Mucosa of gallbladder (tissue), 1 donor: ENCODE measurements around the gene SATB2. TPM values are rescaled to one million over a fixed set of nuclear protein-coding genes. Genes with fewer than 3 reads are reported as not detected.

Experiments used
- DNase-seq: peaks from one replicate; pipeline ENCODE4 v3.0.0-alpha.2; 2020; ENCODE audit warnings: low spot score
- total RNA-seq: library from RNA; stranded (reverse); gene quantifications from one replicate; pipeline ENCODE4 v1.2.1, GENCODE V29; 2021
- donor health status: DM: no; HTN: no; CAD: no.

The SATB2 gene
- total RNA-seq, 1 donor from 2014 or later, result 6.4 TPM

DNA sequence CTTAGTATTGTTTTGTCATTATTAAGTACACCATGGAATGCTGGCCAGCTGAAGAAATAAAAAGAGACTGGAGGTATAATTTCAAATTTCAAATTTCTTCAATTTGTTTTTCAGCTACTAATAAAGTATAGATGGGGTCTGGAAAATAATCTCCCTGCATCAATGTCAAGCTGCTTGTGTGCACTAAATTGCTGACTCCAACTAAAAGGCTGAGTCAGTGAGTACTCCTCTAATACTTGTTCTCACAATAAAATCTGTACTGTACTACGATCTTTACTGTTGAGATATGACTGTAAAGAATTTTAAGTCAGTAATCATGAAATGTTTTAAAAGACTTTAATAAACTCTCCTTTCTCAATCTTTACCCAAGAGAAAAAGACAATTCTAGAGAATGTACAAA is 131.9 kb downstream of the SATB2 start:
- DNase-seq, result no peak

DNA sequence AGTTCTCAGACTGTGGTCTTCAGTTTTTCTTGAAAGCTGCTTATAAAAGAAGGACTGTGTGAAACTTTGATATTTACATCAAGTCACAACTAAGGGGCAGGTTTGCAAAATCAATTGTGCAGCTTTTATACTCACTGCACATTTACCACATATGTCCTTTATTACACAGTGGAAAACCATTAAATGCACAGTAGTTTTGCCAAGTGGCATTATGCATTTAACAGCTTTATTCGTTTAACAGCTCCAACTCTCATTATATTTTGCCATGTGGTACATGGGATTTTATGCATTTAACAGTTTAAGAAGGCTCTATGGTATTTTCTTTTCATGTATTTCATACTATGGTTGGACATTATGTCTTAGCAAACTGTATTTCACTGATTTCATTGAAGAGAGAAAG is 135.6 kb downstream of the SATB2 start:
- DNase-seq, result no peak

DNA sequence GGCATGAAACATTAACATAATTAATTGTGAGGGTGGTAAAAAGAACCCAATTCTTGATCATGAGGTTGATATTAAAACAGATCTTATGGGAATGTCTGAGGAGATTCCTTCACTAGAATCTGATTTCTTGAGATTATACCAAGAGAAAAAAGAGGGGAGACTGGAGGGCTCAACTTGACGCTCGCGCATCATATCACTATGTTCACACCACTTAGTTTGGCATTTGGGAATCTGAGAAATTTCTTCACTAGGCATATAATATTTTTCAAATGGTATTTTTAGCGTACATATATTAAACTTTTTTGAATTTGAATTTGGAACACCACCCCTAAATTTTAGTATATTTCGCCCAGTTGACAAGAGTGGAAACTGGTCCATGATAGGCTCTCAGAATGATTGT is 140.1 kb downstream of the SATB2 start:
- no peak for DNase-seq

DNA sequence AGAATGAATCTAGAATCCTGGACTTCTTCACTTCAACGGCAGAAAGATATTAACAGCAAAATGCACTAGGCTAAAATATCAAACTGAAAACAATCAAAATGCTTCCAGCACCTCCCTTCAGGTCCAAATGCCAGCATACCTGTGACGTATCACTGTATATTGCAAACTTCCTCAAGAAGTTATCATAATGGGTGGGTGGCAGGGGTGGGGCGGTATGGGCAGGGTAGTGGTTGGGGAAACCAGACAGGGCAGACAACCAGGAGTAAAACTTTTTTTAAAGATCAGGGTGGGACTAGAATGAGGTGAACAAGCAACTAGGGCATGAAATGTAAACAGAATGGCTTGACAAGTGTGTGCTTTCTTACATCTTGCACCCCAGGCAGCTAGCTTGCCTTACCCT is 140.9 kb downstream of the SATB2 start:
- no peak for DNase-seq

DNA sequence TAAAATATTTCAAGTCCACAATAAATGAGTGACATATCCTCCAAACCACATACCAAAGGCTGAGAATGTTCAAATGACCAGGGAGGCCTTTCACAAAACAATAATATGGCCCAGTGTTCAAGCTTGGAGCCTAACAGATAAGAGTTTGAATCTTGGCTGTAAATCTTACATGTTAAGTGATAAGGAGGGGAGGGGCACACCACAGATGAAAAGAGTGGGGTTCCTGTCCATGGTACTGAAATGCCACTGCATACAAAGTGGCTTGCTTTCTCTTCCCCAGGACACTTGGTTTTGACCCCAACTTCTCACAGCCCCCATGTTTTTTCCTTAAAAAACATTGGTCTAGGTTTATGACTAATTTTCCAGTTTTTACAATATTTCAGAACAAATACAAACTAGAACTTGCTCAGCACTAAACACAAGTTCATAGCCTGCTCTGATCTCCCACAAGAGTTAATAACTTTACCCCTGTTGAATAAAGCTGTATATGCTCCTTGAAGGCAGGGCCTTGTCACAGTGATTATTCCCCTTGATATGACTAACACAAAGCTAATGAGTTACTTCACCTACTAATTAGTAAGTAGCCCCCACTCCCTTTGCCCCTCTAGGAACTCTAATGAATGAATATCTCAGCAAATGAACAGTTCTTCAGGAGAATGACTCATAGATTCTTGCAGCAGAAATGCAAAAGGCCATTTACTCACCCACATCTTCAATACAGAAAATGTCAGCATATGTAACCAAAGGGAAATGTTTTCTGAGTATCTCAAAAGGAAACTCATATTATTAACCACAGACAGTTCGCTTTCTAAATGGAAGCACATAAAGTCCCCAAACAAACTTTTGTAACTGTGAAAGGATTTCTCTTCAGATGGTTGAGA is 142.2 kb downstream of the SATB2 start:
- DNase-seq, result no peak

DNA sequence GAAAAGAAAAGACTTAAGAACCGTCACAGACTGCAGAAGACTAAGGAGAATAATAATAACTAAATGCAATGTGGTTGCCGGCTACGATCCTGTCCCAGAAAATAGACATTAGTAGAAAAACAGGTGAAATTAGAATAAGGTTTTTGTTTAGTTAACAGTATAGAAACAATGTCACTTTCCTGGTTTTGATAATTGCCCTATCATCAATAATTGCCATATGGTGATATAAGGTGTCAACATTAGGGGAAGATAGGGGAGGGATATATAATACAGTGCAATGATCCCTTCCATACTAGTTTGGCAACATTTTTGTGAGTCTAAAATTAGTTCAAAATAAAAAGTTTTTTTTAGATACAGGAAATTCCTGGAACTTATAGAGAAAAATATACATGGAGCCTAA is 144.8 kb downstream of the SATB2 start:
- no peak for DNase-seq

DNA sequence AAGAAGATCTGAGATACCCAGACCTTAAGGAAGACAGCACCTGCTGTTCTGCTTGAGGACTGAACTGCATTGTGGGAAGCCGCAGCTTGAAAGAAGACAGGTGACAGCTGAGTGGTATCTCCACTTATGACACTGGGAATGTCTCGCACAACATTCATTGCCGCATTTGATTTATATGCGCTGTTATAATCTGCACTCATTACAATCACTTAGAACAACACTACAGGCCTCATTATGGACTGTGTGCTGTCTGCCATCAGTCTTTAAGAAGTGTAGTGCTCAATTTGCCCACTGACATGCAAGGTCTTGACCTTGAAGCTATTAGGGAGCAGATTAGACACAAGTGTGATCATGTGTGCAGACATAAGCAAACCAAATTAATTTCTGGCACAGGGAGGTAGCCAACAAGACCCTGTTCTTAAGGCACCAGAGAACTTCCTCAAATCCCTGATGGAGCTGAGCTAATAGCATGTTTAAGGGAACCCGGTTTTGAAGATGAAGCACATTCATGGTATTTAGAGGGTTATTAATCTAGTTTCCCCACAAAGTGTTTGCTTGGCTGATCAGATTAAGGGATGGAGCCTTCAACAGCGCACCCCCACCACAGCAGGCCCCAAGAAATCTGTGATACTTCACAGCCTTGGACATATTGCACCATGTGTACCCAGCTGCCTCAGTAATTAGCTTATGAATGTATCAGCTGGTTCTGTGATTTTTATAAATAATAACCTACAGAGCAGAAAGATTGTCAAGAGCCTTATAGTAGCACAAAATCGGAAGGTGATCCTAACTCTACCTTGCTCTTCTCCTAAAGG is 146.8 kb downstream of the SATB2 start:
- no peak for DNase-seq

DNA sequence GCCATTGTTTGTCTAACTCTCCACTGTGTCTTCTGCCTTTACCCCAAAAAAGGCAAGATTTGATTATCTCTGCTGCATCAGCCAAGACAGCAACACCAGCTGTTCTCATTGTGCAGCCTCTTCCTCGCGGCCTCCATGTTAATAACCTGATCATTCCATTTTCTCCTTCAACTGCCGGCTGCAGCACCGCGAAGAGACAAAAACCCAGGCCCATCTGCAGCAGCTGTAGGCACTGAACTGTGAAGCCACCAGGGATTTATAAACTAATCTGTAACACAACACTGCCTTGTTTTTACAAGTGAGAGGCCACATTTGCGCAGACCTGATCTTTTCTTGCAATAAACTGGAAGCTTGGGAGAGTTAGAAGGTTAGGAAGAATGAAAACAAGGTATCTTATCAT is 147.8 kb downstream of the SATB2 start:
- no peak for DNase-seq

DNA sequence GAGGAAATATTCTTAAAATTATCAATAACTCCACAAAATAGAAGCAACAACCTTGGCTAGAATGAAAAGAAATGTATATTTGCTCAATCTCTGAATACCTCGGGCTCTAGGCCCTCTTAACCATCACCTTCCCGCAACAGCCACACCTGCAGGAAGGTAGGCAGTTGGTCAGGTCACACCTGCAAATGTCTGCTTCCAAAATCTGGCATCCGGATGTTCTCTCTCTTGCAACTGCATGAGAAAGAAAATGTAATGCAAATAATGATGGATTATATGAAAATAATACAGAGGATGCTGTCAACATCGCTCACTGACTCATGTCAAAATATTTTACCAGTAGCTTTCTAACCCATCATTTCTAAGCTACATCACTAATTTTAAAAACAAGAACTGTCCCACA is 148.3 kb downstream of the SATB2 start:
- DNase-seq, result no peak

DNA sequence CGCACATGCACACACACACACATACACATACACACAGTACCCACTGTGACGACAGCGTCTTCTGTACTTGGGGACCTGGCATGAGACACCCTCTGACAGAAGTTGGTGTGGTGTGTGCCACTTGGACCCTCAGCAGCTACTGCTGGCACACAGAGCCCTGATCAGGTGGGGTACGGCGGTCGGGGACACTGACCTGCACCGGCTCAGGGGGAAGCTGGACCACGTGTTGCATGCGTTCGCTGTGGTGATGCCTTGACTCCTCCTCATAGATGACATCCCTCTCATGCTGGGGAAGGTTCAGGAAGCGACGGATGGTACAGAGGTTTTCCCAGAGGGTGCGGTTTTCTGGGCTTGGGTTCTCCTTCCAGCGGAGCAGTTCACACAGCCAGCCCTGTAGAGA is 149.2 kb downstream of the SATB2 start:
- DNase-seq, result no peak

DNA sequence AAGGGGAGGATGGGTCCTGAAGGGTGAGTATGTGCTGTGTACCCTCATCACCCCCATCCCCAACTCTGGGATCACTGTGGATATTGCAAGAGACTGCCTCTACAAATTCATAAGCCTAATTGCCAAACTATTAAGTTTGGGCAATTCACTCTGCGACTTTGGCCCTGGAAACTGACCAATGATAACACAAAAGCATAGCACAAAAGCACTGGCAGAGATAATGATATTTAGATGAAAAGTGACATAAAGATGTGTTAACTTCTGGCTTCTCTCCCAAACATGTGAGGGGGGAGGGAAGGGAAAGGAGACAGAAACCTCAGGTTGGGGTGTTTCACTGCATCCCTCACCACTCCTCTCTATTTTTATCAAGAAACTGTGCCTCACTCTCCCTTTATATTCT is 150.3 kb downstream of the SATB2 start:
- DNase-seq, result no peak

DNA sequence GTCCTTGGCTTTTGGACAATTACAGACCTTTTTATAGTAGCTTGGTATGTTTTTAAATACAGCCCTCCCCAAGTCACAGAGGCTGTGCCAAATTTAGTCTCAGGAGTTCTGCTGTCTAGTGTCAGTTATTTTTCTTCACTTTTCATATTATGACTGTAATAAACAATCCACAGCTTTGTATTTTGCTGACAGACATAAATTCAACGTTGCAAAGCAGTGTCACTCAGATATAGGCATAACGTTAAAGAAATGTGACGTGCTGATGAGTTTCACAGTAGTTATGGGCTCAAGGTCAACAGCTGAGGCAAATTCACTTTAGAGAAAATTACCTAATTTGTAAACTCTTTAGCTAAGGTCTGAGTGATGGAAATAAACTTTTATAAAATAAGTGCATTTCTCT is 151.6 kb downstream of the SATB2 start:
- no peak for DNase-seq

DNA sequence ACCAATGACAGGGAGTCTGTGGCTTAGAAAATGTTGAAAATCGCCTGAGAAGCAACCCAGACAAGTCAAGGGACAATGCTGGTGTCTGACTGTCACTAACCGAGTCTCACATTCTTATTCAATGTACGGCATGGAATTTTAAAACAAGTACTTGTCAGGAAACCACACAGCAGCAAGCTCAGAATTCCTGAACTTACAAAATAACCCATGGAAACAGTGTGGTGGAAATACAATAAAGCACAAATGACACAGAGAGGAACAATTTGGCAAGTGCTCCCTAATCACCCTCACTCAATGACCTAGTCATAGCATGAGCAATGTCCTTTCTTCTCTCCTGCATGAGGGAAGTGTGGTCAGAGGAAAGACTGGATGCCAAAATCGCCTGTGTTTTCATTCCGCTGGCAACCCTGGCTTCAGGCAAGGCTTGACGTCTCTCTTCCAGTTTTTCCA is 154.0 kb downstream of the SATB2 start:
- no peak for DNase-seq

DNA sequence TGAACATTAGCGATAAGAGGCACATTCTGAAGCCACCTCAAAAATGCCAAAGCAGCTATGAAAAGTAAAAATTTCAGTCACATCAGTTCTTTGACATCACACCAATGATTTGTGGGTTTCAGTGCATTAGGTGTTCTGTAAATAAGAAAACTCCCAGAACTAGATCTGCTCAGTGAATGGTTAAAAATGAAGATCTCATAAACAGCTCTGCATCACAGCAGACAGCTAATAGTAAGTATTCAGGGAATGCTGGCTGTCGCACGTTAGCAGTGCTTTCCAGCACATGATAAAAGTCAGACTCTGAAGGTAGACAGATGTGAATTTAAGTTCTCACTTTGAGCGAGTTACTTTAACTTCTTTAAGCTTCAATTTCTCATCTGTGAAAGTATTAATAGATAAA is 154.9 kb downstream of the SATB2 start:
- no peak for DNase-seq

DNA sequence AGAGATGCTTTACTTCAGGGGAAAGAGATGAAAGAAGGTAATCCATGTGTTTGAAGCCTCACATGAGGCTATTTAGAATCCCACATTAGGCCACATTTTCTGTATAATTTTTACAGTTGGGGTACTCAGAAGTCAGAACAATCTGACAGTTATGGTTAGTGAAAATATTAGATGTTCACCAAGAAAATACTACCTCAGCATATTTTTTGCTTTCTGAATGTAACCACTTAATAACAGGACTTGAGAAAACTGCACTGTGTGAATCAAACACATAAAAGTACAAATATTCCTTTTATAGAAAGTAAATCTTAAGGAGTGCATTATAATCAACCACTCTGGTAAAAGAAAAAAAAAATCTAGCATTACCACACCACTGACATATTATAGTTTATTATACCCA is 169.3 kb downstream of the SATB2 start:
- no peak for DNase-seq

DNA sequence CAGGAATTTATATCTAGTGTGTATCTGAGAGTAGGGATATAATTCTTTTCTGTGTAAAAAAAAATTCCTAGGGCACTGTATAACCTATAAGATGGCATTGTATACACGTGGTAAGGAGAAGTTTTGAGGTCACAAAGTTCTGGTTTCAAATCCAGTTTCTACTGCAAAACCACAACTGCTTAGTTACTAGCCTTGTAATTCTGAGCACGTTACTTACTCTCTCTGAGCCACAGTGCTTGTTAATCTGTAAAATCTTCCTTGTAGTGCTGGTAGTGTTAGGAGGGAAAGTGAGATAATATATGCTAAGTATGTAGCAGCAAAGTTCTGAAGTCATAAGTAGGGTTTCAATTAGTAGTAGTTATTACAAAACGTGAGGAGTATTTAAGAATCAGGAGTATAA is 175.4 kb downstream of the SATB2 start:
- no peak for DNase-seq

DNA sequence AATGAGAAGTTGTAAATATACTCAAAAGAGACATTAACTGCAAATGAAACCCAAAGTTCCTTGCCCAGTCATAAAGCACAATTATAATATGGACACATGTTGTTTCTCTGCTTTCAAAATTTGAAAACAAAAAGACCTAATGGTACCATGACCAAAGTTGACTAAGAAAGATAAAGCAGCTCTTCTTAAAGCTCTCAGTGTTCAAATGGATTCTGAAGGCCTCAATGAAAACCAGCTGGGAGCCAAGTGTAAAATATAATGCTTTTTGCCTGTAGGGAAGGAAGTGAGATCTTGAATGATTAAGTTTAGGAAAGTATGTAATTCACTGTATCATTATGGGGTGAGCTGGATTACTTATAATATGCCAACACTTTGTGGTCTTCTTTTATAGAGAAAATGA is 178.6 kb downstream of the SATB2 start:
- DNase-seq, result no peak

DNA sequence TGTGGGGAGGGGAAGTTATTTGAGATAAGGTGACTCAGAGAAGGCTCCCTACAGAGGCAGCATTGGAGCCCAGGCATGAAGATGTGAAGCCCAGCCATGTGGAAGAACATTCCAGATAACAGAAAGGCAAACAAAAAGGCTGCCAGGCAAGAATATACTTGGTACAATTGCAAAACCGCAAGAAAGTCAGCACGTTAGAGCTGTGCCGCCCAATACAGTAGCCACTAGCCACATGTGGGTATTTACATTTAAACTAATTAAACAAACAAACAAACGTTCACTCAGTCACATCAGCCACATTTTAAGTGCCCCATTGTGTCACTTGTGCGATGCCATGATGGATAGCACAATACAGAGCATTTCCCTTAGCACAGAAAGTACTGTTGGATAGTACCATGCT is 179.6 kb downstream of the SATB2 start:
- DNase-seq, result no peak

DNA sequence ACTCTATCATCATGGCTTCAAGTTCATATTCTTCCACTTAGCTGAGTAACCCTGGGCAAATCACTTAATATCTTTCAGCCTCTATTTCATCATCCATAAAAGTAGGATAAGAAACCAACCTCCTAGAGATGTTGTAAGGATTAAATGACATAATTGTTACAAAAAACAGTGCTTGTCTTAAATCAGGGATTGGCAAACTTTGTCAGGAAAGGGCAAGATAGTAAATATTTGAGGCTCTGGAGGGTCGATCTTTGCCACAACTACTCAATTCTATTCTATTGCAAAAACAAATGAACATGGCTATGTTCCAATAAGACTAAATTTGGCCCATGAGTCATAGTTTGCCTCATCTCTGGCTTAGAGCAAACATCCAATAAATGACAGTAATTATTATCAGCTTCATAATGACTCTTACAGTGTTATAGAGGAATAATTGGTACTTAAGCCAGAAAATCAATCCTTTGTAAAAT is 184.7 kb downstream of the SATB2 start:
- DNase-seq, result no peak

DNA sequence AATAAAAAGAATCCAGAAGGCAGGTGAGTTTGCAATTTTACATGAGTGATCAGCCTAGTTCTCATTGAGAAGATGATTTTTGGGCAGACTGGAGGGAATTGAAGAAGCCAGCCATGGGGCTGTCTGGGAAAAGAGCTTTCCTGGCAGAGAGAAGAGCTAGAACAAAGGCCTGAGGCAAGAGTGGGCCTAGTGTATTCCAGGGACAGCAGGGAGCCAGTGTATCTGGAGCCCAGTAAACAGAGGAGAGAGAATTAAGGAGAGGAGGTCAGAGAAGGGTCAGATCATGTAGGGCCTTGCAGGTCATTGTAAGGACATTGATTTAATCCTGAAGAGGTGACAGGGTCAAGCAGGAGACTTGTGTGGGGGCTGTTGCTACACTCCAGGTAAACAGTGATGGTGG is 195.8 kb downstream of the SATB2 start:
- DNase-seq, result no peak

DNA sequence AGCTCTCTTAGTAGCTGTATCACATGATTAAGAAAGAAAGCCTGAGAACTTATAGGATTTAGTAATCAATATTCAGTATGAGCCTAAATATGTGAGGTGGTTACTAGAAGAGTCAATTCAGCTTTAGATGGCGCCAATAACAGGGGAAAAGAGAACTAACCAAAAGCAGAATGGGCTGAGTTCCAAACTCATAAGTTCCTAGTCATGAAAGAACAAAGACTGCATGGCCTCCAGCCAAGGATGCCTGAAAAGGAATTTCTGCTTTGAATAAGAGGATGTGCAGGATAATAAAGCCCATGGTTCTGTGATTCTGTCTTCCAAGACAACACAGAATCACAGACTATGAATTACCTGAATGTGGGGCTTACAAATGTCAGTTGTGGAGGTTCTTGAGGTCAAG is 196.5 kb downstream of the SATB2 start:
- no peak for DNase-seq

DNA sequence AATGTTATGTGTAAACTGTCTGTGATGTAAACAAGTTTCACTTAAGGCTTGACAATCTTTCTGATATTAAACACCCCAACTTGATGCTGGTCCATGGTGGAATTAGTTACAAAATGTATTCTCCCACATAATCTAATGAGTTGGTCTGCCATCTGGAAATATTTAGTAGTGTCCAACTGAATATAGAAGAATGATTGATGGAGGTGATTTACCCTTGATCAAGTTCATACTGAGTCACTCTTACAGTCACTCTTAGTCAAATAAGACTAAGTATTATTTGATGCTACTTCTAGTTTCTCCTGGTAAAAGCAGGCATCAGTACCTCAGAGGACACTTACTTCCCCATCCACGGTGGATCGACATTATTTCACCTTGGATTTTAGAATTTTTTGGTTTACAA is 198.1 kb downstream of the SATB2 start:
- DNase-seq, result no peak

DNA sequence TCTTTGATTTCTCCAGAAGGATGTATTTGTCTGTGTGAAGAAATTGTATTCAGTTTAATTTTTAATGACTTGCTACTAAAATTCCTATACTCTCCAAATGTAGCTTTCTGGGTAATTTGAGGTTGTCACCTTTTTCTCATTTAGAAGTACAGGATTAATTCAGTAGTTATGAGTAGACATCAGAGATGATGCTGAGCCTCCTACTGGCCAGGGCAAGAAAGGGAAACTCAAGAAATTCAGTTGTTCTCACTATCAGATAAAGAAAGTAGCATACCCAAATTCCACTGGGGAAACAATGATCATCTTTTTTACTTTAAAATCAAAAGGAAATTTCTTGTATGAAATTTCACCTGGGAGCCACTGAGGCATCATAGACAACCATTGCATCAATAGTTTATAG is 199.4 kb downstream of the SATB2 start:
- no peak for DNase-seq
